GM19035 (cell line): ENCODE results near the gene ASCC3.

Source experiments
- ATAC-seq: cut with Tn5 transposase; IDR thresholded peaks from one replicate; pipeline ENCODE4 v1.9.1; 2021; ENCODE audit not compliant: unreplicated experiment

Gene ASCC3

DNA sequence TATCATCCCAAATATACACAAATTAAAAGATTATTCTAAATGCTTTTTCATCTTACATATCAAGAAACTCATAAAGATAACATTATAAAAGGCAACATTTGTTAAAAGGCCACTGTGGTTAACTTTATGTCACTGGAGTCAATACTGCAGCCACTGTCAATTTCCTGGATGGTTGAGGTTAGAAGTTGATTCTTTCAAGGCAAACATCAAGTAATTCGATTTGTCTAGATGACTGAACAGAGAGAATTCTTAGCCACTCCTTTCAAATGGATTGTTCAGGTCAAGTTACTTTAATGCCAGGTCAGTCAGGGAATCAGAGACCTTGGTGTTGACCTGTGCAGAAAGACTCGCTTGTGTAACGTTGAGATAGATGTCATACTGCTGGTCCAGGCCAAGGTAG is 372.0 kb downstream of the ASCC3 start:
- no peak for ATAC-seq

DNA sequence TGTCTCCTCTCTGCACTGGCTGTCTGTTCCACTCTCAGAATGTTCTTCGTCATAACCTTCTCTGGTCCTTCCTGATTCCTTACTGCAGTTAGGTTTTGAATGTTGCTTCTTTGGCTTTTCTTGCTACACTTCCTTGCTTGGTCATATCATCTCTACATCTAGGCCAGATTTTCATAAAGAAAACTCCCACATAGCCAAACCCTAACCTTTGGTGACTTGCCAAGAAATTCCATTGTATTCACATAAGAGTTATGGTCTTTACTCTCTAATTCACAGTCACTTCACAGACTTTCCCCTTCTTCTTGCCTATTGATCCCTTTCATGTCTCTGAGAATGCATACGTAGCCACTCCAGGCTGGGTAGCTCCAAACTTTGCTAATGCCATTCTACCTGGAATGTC is 374.5 kb downstream of the ASCC3 start:
- ATAC-seq: no peak

DNA sequence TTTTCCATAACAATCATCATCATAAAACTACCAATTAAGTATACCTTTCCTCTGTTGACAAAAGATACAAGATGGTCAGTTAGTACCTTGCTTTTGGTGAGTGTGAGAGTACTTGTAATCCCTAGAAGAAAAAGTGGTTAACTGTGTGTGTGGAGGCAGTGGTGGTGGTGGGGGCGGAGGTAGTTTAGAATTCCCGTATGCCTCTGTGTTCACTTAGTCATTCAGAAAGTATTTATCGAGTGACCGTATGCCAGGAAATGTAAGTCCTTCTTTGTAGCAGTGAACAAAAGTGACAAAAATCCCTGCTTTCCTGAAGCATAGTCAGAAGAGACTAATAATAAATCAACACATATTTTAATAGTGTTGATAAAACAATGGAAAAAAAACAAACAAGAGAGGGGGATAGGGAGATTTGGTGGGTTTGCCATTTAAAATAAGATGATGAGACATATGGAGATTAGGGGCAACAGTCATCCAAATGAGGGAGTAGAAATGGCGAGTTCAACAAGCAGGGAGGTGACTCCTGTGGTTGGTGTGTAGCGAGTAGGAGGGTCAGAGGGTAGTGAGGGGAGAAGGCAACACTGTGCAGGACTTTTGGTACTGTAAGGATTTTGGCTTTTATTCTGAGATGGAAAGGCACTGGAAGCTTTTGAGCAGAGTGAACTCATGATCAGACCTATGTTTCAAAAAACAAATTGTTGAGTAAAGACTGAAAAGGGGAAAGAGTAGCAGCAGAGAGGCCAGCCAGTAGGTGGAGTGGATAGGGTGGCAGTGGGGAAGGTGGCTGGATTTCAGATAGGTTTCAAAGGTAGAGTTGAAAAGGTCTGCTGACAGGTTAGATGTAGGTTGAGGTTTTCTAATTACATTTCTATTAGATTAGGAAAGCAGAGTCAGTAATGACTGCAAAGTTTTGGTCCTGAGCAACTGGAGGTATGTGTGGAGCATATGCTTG is 376.1 kb downstream of the ASCC3 start:
- peak; percentile 54 for ATAC-seq

DNA sequence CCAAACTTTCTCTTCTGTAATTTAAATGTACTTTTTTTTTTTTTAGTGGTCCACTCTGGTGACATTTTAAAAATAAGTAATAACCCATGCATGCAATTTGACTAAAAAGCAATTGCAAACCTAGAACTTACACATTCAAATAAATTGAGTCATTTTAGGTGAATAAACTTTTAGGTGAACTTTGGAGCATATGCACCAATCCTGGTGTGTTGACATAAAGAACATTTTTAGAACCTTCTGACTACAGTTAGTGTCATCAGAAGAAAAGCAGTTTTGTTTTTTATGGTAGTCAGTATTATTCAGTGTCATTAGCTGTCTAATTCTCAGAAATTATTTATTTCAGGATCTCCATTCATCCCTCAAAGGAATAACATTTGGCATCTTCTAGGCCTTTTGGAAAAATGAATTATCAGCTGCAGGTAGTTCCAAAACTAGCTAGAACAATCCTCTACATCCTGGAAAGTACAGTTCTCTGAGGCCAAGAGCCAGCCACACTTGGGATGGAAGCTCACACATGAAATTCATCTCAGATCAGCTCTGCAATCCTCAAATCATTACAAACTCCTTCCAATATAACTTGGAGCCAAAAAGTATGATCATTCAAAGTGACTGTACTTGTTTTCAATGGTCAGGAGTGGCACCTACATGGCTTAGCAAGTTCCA is 378.0 kb downstream of the ASCC3 start:
- no peak for ATAC-seq

DNA sequence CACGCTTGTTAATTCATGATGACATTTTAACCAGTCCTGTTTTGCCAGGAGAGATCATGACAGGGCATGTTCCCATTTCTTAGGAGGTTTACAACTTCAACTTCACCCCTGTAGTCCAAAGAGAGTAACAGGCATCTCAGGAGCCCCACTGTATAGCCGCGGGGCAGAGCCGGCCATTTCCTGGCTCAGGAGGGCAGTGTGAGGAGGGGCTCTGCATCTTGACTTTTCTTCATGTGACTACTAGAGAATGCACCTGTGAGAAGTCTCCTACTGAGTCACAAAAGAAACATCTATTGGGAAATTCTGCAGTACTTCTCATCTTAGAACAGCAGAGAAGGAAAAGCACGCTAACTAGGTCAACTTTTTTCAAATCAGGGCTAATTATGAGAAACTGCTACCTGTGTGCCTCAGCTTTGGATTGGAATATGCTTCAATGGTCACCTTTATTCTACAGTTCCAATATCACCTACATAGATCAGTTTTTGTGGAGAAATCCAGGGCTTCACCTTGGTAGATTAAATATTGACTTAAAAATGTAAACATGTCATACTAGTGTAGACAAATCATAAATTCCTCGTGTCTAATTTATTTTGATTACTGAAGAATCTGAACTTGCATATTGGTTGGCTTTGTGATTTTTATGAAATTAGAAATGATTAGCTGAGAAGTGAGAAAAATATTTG is 387.8 kb downstream of the ASCC3 start:
- no peak for ATAC-seq

DNA sequence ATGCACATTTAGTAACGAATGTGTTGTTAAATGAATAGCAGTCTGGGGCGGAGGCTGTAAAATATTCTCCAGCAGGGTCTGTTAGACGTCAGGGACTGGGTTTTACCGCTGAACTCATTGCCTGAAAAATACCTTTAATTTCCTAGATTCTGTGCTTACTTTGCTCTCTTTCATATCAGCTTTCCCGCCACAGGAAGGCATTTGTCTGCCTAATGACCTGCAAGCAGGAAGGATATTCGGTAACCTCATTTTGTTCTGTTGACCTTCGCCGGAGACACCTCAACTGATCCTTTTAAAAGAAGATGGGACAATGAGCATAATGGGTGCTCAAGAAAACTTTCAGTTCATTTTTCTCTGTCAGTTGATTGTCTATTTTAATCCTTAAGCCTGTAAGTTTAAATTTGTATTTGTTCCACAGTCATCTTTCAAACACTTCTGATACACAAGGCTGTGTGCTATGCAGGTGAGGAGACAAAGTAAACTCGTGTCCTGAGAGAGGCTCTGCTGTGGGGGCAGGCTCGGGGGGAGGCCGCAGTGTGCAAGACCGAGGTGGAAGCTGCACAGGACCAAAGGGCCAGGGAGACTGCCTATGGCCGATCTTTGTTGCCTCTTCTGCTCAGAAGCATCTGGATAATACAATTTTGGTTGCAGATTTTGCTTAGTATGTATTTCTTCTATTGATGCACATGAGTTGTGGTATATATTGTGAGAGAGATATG is 389.0 kb downstream of the ASCC3 start:
- no peak for ATAC-seq

DNA sequence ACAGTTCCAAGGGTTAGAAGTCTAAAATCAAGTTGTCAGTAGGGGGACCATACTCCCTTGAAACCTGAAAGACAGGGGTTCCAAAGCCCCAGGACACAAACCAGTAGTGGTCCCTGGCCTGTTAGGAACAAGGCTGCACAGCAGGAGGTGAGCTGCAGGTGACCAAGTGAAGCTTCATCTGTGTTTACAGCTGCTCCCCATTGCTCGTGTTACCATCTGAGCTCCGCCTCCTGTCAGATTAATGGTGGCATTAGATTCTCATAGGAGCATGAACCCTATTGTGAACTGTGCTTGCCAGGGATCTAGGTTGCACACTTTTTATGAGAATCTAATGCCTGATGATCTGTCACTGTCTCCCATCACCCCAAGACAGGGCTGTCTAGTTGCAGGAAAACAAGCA is 391.1 kb downstream of the ASCC3 start:
- no peak for ATAC-seq

DNA sequence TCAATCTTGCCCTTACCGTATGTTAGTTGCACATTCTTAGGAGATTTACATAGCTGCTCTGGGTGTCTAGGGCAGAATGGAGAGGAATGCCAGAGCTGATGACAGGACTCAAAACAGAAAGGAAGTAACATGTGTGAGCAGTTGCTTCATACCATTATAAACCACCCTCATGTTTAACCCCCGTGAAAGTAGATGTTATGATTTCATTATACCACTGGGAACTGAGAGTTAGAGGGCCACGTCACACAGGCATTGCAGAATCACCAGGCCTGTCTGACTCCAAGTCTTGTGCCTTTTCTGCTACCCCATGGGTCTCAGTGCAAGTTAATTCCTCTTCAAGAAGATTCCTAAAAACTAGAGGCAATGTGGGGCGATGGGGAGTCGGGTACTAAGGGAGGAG is 392.9 kb downstream of the ASCC3 start:
- ATAC-seq: no peak

DNA sequence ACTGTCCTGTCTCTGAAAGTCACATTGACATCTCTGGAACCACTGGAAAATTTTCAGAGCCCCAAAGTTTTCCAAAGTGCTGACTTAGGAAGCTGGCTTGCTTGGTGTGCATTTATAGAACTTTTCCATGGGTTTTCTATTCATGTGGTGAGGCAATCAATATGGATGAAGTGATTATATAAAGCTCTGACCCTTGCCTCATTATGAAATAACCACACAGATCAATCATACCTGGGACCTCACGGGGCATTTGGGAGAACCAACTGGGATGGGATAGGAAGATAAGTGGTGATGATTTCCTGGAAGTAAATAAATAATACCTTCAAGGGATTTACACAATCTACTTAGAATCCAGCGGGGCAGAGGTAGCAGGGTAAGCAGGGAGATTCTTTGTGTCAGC is 393.5 kb downstream of the ASCC3 start:
- no peak for ATAC-seq

DNA sequence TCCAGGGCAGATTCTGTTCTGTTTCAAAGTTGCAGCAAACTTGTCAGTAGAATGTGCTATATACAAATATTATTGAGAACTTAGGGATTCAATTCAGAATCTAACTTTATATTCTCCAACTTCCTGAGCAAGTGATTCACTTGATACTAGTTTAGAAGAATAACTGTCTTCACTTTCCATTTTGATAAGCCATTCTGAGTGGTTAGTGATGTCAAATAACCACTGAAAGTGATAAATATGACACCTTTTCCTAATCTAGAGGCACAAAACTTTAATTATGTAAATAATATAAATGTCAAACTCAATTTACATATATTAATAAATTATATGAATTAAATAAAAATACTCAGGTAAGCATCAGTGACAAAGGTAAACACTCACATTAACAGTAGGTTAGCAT is 395.9 kb downstream of the ASCC3 start:
- no peak for ATAC-seq

DNA sequence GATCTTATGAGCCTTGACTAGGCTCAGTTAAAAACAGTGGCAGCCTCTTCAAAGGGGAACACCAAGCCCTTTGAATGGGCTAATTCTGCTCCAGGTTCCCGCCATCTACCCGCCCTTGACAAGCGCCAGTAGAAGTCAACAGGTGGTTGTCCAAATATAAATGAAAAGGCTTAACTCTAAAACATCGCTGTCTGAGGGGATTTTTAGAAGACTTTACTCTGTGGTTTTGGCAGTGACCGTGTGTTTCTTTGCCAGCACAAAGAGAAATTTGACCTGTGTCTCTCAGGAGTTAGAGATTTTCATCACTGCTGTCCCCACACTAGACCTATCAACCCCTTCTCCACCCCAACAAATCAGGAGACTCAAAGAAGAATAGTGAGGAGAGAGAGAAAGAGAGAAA is 396.7 kb downstream of the ASCC3 start:
- no peak for ATAC-seq

DNA sequence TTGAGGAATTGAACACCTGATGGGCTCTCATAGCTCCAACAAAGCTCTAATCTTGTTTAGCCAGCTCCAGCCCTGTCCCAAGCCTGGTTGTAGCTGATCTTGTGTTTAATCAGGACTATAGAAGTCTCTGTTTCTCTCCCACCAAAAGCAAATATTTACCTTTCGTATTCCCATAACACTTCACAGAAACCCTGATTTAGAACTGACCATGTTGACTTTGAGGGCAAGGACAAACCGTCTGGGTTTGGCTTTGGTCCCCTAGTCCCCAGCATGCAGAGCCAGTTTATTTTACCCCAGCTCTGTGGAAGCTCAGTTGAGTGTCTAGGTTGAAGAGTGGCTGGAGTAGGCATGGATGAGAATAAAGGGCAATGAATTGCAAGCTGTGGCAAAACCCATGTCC is 398.4 kb downstream of the ASCC3 start:
- no peak for ATAC-seq

DNA sequence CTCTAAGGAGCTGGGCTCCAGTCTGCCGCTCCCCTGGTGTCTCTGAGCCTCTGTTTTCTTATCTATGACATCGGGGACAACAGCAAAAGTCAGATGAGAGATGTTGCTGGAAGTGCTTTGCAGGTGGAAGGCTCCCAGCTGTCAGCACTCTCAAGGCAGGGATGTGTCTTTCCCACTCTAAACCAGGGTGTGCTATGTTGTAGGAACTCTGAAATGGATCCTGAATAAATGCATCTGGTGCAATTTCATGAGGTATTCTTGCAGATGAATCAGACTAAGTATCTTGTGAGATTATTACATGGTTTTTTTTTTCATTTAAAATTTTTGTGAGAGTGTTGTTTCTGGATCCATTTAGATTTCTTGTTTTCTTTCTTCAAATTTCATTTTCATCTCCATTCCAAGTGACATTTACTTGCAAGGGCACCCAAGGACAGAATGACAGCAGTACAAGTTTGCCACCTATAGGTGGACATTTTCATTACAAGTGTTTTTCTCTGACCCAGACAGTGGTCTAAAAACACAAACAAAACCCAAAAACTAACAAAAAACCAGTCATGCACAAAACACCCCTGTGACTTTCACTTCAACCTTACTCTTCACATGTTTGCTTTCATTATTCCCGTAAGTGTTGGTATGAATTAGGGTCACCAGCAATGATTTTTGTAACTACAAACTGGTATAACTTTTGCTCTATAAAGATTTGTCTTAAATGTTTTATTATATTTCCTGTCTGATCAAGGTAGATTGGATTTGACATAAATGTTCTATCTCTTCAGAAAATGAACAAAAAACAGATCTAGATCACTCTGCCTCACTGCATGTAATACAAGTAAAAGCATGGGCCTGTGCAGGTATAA is 401.7 kb downstream of the ASCC3 start:
- peak; percentile 51 for ATAC-seq

DNA sequence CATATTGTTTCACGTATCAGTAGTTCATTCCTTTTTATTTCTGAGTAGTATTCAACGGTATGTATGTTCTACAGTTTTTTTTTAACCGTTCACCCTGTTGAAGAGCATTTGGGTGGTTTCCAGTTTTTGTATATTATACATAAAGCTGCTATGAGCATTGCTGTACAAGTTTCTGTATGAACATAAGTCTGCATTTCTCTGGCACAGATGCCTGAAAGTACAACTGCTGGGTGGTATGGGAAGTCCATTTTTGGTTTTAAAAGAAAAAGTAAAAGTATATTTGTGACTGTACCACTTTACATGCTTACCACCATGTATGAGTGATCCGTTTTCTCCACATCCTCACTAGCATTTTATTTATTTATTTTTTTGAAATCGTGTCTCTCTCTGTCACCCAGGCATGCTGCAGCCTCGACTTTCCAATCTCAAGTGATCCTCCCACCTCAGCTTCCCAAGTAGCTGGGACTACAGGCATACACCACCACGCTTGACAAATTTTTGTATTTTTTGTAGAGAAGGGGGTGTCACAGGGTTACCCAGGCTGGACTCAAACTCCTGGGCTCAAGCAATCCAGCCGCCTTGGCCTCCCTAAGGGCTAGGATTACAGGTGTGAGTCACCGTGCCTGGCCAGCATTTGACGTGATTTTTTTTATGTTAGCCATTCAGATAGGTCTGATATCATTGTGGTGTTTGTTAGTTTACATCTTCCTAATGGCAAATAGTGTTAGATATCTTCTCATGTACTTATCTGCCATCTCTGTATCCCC is 405.4 kb downstream of the ASCC3 start:
- peak; percentile 72 for ATAC-seq

DNA sequence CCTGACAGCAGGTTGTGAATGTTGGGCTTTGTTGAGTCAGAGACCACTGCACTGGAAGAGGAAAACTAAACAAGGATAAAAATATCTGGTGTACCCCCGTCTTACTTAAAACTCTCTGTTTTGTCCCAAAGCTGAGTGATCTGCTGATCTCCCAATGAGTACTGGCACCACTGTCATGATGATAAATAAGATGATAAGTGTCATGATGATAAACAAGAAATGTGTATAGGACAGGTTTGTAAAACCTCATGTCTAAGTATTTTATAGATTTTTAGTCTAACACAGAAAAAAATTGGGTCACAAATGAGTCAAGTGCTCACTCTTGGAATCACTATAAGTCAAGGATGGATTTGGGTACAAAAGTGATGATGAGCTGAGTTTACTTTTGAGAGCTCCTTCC is 407.9 kb downstream of the ASCC3 start:
- no peak for ATAC-seq

DNA sequence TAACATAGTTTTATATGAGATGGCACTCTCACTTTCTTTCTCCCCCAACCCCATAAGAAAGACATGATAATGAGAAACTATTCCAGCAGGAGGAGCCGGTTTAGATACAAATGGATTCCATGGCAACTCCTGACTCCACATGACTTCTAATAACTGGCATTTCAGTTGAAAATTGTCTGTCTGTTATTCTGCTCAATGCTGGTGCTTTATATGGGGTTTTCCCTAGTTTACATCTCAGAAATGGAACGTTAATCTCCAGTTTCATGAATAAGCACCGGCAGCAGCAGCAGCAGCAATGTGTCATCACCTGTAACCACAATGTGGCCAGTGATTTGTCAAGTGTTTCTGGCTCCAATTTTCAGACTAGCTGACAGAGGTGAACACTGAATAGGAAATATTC is 408.5 kb downstream of the ASCC3 start:
- peak; percentile 90 for ATAC-seq

DNA sequence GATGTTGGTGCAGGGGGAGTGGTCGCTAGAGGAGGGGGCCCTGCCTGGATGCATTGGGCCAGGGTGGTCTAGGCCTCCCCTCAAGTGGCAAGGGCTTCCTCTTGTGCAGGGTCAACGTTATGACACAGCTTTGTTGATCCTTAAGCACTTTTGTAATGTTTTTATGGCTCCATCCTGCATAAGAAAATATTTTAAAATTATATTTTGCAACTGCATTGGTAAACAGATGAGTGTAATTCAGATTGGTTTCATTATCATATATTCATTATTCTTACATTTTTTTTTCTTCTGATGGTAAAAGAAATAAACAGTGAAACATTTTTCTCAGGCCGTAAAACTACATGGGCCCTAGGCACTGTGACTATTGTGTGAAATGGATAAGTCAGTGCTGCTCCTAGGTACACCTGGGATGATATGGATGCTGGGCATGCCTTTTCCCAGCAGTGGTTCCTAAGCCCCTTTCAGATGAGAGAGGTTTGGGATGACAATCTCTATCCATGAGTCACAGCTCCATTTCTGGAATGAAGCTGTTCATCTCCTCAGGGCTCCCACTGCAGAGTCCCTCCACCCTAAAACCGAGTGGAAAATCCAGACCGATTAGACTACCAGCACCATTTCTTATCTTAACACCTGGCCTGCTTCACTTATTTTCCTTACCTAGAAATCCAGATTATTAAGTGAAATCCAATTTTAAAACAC is 410.6 kb downstream of the ASCC3 start:
- no peak for ATAC-seq

DNA sequence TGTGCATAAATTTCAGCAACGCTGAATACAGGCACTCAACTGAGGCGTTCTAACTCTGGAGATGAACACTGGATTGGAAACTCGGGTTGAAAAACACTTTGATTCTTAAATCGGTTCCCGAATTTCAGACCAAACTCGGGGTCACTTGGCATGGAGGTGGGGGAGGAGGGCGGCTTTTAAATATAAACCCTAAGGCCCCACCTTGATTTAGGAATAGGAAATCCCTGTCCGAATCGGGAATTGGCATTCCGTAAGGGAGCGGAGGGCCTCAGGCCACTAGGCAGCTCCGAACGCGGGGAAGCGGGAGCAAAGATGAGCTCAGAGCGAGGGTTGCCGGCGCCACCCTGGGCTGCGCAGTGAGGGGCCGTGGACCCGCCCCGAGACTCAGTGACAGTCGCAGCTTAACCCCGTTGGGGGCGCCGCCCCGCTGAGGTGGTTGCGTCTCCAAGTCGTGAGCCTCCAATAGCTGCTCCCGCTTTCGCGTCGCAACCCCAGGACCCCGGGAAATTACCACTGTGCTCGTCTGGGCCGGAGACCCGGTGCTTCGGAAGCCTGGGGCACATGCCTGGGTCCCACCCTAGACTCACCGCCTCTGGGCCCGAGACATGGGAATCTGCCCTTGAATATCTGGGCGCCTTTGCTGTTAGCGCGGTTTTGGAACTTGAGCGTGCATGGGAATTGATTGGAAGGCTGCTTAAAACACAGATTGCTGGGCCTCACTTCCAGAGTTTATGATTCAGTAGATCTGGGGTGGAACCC is 411.8 kb downstream of the ASCC3 start:
- ATAC-seq: no peak
